Myocyte (in vitro differentiated cells): Measurements from ENCODE around the gene PCDHGB3. TPM values are rescaled to one million over a fixed set of nuclear protein-coding genes. Genes with fewer than 3 reads are reported as not detected.
"Not testable (repeated sequence)": the region's sequence is repeated elsewhere in the genome, so short reads cannot be mapped to it uniquely, and the experiment has no call there.

Source experiments
- DNase-seq: peaks from one replicate; pipeline ENCODE4 v3.0.0-alpha.2; 2012; ENCODE audit warnings: low read depth
- polyA plus RNA-seq: library from polyadenylated mRNA; unstranded; fragments of >200 nt; gene quantifications from one replicate; pipeline ENCODE4 v1.2.1, GENCODE V29; 2012; ENCODE audit warnings: missing spikeins
- total RNA-seq: library from RNA; depleted of rRNA; stranded (reverse); fragments of >200 nt; gene quantifications from 2 replicates; pipeline ENCODE4 v1.2.3, GENCODE V29; 2014

Gene PCDHGB3
- total RNA-seq, result 1.8 TPM in 2 replicates
- polyA plus RNA-seq, result 0.48 TPM

DNA sequence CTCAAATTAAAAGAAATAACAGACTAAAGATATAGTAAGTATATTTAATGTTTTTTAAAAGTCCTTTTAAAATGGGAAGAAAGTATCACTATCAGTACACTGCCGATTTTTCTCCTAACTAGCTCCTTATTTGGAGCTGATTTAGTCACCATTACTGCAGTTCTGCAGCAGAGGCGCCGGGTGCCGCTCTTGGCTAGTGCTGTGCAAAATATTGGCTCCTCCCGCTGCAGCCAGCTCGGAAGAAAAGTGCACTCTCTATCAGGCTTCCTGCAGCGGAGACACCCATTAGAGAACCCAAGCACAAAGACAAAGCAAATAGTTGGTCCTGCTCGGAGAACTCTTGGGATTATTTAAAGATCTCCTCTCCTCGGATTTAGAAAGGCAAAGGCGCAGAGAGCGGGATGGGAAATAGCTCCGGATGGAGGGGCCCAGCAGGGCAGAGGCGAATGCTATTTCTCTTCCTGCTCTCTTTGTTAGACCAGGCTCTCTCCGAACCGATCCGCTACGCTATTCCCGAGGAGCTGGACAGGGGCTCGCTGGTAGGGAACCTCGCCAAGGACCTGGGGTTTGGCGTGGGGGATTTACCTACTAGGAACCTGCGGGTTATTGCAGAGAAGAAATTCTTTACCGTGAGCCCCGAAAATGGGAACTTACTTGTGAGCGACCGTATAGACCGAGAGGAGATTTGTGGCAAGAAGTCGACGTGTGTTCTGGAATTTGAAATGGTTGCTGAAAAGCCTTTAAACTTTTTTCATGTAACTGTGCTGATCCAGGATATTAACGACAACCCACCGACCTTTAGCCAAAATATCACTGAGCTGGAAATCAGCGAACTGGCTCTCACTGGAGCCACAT lies at the start of gene PCDHGB3:
Gene PCDHGB3, plus strand, starts transcription at position 249 of the 855 bp plus-strand sequence. Its CDS starts 153 bp downstream, at position 402.
- DNase-seq, result no peak

GRCh38 chr5:141322261-141322660 lies 47.8 kb upstream of the PCDHGB3 start:
- DNase-seq, result no peak

- DNase-seq, result peak; percentile 56
Measured at GRCh38 chr5:141326088-141326854, 43.8 kb upstream of the PCDHGB3 start.

- no peak for DNase-seq
Measured at GRCh38 chr5:141328231-141328630, 41.8 kb upstream of the PCDHGB3 start.

GRCh38 chr5:141330299-141331080 lies 39.6 kb upstream of the PCDHGB3 start, which contains the start of gene PCDHGA1:
Gene PCDHGA1 (plus strand): TSS chr5:141330514.
- peak; percentile 70 for DNase-seq

- not testable (repeated sequence) for DNase-seq
Measured at GRCh38 chr5:141332571-141332970, 37.5 kb upstream of the PCDHGB3 start.

DNA sequence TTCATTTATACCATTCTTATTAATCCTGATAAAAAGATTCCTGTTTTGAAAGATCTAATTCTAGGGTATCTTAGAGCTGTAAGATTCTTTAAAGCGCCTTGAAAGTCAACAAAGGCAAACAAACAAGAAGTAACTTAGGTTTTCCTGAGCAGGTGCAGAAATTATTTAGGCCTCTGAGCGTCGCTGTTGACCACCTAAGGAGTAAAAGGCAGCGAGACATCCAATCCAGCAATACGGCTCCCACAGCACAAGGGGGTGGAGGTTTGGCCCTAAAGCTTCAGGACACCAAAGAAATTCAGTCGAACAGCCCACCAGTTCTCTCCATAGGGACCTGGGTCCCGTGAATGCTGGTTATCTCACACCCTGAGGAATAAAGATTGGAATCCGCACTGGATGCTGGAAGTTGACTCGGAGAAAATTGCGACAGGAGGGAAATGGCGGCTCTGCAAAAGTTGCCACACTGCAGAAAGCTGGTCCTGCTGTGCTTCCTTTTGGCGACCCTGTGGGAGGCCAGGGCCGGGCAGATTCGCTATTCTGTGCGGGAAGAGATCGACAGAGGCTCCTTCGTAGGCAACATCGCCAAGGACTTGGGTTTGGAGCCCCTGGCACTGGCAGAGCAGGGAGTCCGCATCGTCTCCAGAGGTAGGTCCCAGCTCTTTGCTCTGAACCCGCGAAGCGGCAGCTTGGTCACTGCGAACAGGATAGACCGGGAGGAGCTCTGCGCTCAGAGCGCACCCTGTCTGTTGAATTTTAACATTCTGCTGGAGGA lies 31.3 kb upstream of the PCDHGB3 start, which contains the start of gene PCDHGA2:
Gene PCDHGA2, plus strand, starts transcription at position 223 of the 769 bp plus-strand sequence.
- DNase-seq, result no peak

- not testable (repeated sequence) for DNase-seq
Measured at GRCh38 chr5:141340781-141341354, 29.2 kb upstream of the PCDHGB3 start.

- DNase-seq, result no peak
Measured at GRCh38 chr5:141342773-141343172, 27.3 kb upstream of the PCDHGB3 start.

GRCh38 chr5:141343242-141343952 lies 26.6 kb upstream of the PCDHGB3 start, which contains the start of gene PCDHGA3:
Gene PCDHGA3 (plus strand): TSS chr5:141343829. CDS start chr5:141344034, 205 bp downstream.
- DNase-seq, result no peak

GRCh38 chr5:141343953-141344463 lies 26.0 kb upstream of the PCDHGB3 start:
- no peak for DNase-seq

DNA sequence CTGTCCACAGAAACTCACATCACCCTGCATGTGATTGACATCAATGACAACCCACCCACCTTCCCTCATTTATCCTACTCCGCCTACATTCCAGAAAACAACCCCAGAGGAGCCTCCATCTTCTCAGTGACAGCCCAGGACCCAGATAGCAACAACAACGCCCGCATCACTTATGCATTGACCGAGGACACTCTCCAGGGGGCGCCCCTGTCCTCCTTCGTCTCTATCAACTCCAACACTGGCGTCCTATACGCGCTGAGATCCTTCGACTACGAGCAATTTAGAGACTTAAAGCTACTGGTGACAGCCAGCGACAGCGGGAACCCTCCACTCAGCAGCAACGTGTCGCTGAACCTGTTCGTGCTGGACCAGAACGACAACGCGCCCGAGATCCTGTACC lies 24.7 kb upstream of the PCDHGB3 start:
- no peak for DNase-seq

GRCh38 chr5:141346017-141346416 lies 24.0 kb upstream of the PCDHGB3 start:
- not testable (repeated sequence) for DNase-seq

- DNase-seq, result peak; percentile 72
Measured at GRCh38 chr5:141349917-141350619, 20.0 kb upstream of the PCDHGB3 start, which contains the start of gene PCDHGB1. Gene PCDHGB1 (plus strand): TSS chr5:141350099. CDS start chr5:141350261, 162 bp downstream.

GRCh38 chr5:141351591-141351990 lies 18.5 kb upstream of the PCDHGB3 start:
- DNase-seq, result no peak

DNA sequence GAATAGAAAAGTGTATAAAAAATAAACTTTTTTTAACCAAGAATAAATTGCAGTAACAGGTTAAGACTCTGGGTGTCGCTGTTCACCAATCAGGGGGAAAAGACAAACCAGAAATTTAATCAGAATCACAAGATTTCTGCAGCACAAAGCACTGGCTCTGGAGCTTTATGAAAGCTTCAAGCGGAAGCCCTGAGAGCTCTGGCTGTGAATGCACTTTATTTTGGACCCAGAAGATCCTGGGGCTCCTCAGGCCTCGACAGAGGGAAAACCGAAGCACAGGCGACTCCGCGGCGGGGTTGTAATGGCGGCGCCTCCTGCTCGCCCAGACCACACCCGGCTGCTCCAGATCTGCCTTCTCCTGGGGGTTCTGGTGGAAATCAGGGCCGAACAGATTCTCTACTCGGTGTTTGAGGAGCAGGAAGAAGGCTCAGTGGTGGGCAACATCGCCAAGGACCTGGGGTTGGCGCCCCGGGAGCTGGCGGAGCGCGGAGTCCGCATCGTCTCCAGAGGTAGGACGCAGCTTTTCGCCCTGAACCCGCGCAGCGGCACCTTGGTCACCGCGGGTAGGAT lies 15.1 kb upstream of the PCDHGB3 start, which contains the start of gene PCDHGA4:
Gene PCDHGA4, plus strand, starts transcription at position 122 of the 570 bp plus-strand sequence. Its CDS starts 87 bp downstream, at position 209.
- no peak for DNase-seq

DNA sequence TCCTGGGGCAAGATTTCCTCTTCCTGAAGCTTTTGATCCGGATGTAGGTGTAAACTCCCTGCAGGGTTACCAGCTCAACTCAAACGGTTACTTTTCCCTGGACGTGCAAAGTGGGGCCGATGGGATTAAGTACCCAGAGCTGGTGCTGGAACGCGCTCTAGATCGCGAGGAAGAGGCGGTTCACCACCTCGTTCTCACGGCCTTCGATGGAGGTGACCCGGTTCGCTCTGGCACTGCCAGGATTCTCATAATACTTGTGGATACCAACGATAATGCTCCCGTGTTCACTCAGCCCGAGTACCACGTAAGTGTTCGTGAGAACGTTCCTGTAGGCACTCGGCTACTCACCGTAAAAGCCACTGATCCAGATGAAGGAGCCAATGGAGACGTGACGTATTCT lies 14.4 kb upstream of the PCDHGB3 start:
- DNase-seq, result no peak

DNA sequence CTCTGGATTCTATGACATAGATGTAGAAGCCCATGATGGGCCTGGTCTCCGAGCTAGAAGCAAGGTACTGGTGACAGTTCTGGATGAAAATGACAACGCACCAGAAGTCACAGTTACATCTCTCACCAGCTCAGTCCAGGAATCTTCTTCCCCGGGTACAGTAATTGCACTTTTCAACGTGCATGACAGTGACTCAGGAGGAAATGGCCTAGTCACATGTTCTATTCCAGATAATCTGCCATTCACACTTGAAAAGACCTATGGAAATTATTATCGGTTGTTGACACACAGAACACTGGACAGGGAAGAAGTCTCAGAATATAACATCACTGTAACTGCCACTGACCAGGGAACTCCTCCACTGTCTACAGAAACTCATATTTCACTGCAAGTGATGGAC lies 13.9 kb upstream of the PCDHGB3 start:
- no peak for DNase-seq
